Hepatocyte (in vitro differentiated cells): ENCODE results near the gene PTGES2.

Experiments used
- EZH2 ChIP-seq: fragments of 200-600 bp; sonication (generic); IDR thresholded peaks from 2 replicates; pipeline ENCODE4 v1.6.1; 2016; ENCODE audit warnings: antibody characterized with exemption, mild to moderate bottlenecking, borderline replicate concordance
- EZH2phosphoT487 ChIP-seq: fragments of 200-600 bp; sonication (generic); IDR thresholded peaks from one replicate; pipeline ENCODE4 v1.6.1; 2018; ENCODE audit warnings: antibody characterized with exemption, mild to moderate bottlenecking, low read depth, moderate library complexity; ENCODE audit not compliant: unreplicated experiment, severe bottlenecking
- TF ChIP-seq, protein P1 (sequence below): fragments of 200-600 bp; sonication (generic); IDR thresholded peaks from 2 replicates; pipeline ENCODE4 v1.5.1; 2016; ENCODE audit warnings: antibody characterized with exemption, mild to moderate bottlenecking; ENCODE audit not compliant: poor library complexity

DNA sequence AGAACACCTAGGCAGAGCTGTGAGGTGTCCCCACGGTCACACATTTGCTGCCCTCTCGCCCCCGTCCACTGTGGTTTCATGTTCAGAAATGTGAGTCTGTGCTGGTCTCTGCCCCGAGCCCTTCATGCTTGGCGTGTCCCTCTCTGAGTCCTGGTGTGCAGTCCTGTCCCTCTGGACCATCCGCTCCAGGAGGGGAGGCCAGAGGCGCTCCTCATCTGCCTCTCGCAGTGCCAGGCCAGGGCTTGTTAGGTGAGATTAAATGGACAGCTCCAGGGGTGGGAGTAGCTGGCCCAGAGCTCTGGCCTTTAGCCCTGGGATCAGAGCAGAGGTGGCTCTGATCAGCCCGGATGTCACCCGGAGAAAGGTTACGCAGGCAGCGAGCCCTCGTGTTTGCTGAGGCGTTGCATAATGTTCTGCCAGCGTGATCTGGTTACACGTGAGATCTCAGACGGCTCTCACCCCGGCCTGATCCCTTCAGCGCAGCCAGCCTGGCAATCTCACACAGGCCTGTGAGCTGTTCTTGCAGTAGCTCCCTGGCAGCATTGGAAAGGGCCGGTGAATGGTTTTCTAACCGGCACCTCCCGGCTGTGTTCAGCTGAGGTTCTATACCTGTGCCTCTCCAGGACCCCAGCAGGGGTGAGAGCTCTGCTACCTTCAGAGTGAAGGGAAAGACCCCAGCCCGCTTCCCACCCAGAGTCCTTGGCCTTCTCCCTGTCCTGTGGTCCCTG, 24.5 kb downstream of the PTGES2 start:
- TF ChIP-seq, protein P1, sequence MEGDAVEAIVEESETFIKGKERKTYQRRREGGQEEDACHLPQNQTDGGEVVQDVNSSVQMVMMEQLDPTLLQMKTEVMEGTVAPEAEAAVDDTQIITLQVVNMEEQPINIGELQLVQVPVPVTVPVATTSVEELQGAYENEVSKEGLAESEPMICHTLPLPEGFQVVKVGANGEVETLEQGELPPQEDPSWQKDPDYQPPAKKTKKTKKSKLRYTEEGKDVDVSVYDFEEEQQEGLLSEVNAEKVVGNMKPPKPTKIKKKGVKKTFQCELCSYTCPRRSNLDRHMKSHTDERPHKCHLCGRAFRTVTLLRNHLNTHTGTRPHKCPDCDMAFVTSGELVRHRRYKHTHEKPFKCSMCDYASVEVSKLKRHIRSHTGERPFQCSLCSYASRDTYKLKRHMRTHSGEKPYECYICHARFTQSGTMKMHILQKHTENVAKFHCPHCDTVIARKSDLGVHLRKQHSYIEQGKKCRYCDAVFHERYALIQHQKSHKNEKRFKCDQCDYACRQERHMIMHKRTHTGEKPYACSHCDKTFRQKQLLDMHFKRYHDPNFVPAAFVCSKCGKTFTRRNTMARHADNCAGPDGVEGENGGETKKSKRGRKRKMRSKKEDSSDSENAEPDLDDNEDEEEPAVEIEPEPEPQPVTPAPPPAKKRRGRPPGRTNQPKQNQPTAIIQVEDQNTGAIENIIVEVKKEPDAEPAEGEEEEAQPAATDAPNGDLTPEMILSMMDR = no peak
- no peak for TF ChIP-seq EZH2phosphoT487
- no peak for TF ChIP-seq EZH2
